Measurements from ENCODE around the gene EML1. TPM values are rescaled to one million over a fixed set of nuclear protein-coding genes. Genes with fewer than 3 reads are reported as not detected.

Gene EML1
- total RNA-seq, 2 donors from 2014 or later: 23.6 to 34.6 TPM

DNA sequence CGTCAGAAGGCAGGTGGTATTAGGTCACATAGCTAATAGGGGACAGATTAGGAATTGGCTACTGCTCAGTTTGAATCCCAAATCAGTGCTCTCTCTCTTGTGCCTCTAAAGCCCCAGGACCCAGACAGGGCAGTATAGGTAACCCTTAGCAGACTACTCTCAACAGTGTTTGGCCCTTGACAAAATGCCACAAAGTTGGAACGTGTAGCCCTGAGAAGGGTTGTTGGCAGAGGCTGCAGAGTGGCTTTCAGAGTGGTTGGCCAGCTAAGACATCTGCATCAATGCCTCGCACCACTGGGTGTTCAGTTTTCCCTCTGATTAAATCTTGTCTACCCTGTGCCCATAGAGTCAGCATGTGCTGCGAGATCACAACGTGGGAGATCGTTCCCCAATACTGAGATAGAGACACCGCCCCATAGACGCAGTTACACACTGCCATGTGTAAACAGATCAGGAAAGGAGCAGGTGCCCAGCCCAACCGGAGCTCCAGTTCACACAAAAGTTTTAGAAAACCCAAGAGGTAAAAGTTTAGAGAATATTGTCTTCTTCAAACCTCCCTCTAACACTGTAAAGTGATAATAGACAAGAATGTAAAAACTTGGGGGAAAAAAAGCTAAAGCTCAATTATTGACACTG, 48.3 kb downstream of the EML1 start:
- Histone ChIP-seq H3K9me3 (no peaks in the 10 kb centered on the region), H3K27me3 (no peaks in the 10 kb centered on the region), H3K27ac (no peak overlapping the region), H3K36me3 (replicated peaks in 1 of 2; ENCODE audit: insufficient read depth in 1 of 2, low read depth in 2 of 2) (no peaks in the 10 kb centered on the region), H3K4me3 (no peak overlapping the region), H3K4me1 (peaks cover 13% of the 10 kb centered on the region)
- TF ChIP-seq POLR2A (IDR thresholded peaks at IDR 0.05): no peak
- TF ChIP-seq, protein P1, sequence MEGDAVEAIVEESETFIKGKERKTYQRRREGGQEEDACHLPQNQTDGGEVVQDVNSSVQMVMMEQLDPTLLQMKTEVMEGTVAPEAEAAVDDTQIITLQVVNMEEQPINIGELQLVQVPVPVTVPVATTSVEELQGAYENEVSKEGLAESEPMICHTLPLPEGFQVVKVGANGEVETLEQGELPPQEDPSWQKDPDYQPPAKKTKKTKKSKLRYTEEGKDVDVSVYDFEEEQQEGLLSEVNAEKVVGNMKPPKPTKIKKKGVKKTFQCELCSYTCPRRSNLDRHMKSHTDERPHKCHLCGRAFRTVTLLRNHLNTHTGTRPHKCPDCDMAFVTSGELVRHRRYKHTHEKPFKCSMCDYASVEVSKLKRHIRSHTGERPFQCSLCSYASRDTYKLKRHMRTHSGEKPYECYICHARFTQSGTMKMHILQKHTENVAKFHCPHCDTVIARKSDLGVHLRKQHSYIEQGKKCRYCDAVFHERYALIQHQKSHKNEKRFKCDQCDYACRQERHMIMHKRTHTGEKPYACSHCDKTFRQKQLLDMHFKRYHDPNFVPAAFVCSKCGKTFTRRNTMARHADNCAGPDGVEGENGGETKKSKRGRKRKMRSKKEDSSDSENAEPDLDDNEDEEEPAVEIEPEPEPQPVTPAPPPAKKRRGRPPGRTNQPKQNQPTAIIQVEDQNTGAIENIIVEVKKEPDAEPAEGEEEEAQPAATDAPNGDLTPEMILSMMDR (IDR thresholded peaks at IDR 0.05): no peak
- DNase-seq (no peak), ATAC-seq (no peak)
- 25 to 27% methylated on average over 9 of the region's 9 CpGs for WGBS, 2 donors
- intact Hi-C loops (cut with DNase I): no loop called here

DNA sequence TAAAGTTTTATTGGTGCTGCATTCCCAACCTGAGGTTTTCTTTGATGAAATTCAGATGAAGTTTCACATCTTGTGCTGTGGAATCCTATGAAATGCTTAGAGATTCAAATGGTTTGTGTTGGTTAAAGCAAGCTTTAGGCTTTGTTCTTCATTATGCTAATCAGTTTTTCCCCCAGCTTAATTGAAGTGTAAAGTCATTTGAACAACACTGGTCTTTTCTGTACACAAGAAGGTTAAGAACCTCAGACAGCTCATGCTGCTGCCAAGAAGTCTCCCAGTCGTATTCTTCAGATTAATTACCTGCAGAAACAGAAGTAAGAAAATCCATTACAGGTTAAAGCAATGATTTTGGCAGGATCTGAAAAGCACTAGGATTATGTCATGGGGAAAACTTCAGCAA, 48.9 kb downstream of the EML1 start:
- intact Hi-C loops (cut with DNase I): no loop called here
- Histone ChIP-seq H3K4me3 (no peak overlapping the region), H3K36me3 (replicated peaks in 1 of 2; ENCODE audit: insufficient read depth in 1 of 2, low read depth in 2 of 2) (no peaks in the 10 kb centered on the region), H3K27ac (no peak overlapping the region), H3K27me3 (no peaks in the 10 kb centered on the region), H3K4me1 (peaks cover 13% of the 10 kb centered on the region), H3K9me3 (no peaks in the 10 kb centered on the region)
- no peak for DNase-seq
- no peak for ATAC-seq
- TF ChIP-seq POLR2A (IDR thresholded peaks at IDR 0.05): no peak
- TF ChIP-seq, protein P1 (IDR thresholded peaks at IDR 0.05): no peak
- 44 to 55% methylated on average over 1 of the region's 1 CpG for WGBS, 2 donors

DNA sequence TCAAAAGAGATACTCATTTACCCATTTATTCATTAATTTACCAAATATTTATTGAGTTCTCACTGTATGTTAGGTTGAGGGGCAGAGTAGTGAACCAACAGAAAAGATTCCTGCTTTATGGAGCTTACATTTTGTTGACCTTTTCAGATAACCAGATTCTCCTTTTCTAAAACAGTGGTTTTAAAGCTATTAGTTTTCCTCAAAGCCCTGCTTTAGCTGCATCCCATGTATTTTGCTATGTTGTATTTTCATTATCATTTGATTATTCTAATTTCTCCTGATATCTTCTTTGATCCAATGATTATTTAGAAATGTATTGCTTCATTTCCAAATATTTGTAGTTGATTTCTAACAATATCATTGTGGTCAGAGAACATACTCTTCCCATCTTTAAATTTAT, 53.6 kb downstream of the EML1 start:
- TF ChIP-seq, protein P1 (IDR thresholded peaks at IDR 0.05): no peak
- no peak for TF ChIP-seq POLR2A (IDR thresholded peaks at IDR 0.05)
- Histone ChIP-seq H3K36me3 (replicated peaks in 1 of 2; ENCODE audit: insufficient read depth in 1 of 2, low read depth in 2 of 2) (no peaks in the 10 kb centered on the region), H3K27me3 (no peaks in the 10 kb centered on the region), H3K27ac (no peak overlapping the region), H3K4me1 (no peaks in the 10 kb centered on the region), H3K9me3 (no peaks in the 10 kb centered on the region), H3K4me3 (no peak overlapping the region)
- intact Hi-C loops (cut with DNase I): no loop called here
- DNase-seq (no peak), ATAC-seq (no peak)

DNA sequence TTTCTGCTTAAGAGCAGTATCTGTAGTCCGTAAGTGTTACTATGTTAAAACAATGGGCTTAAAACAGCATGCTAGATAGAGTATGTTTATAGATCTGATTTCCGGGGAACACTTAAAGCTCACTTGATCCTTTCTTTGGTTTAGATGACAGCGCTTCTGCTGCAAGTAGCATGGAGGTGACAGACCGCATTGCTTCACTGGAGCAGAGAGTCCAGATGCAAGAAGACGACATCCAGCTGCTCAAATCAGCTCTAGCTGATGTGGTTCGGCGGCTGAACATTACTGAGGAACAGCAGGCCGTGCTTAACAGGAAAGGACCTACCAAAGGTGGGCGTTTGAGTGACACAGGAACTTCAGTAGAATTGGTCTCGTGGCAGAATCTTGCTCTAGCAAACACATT, 57.5 kb downstream of the EML1 start:
- H3K4me1 ChIP-seq: no peaks in the 10 kb centered on the region
- H3K4me3 ChIP-seq: no peak overlapping the region
- H3K36me3 ChIP-seq (replicated peaks in 1 of 2; ENCODE audit: insufficient read depth in 1 of 2, low read depth in 2 of 2): no peaks in the 10 kb centered on the region
- TF ChIP-seq POLR2A (IDR thresholded peaks at IDR 0.05): no peak
- TF ChIP-seq, protein P1 (IDR thresholded peaks at IDR 0.05): no peak
- no peaks in the 10 kb centered on the region for H3K9me3 ChIP-seq
- no peaks in the 10 kb centered on the region for H3K27me3 ChIP-seq
- DNase-seq (peak in 1 of 4 donors; percentile 5), ATAC-seq (no peak)
- H3K27ac ChIP-seq: no peak overlapping the region
- intact Hi-C loops (cut with DNase I): no loop called here
- whole genome bisulfite sequencing, 2 donors: 86 to 94% methylated on average over 10 of the region's 10 CpGs

DNA sequence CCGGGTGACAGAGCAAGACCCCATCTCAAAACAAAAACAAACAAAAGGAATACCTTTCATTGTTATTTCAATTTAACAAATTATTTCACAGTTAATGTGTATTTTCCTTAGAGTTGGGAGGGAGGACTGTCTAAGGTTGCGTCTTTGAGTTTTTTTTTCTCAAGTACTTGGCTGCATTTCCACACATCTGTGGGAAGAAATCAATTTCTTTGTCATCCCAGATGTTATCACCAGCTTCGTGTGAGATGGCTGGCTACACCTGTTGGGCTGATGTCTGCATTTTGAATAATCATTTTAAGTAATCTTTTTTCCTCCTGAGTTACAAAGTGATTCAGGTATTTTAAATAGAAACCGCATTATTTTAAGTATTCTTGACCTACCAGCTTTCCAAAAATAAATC, 59.4 kb downstream of the EML1 start:
- WGBS, 2 donors: 64 to 73% methylated on average over 4 of the region's 4 CpGs
- intact Hi-C loops (cut with DNase I): no loop called here
- Histone ChIP-seq H3K4me3 (no peak overlapping the region), H3K27me3 (no peaks in the 10 kb centered on the region), H3K4me1 (no peaks in the 10 kb centered on the region), H3K27ac (no peak overlapping the region), H3K36me3 (replicated peaks in 1 of 2; ENCODE audit: insufficient read depth in 1 of 2, low read depth in 2 of 2) (no peaks in the 10 kb centered on the region), H3K9me3 (no peaks in the 10 kb centered on the region)
- no peak for DNase-seq
- ATAC-seq: no peak
- no peak for TF ChIP-seq POLR2A (IDR thresholded peaks at IDR 0.05)
- TF ChIP-seq, protein P1 (IDR thresholded peaks at IDR 0.05): no peak

Measured in body of pancreas (tissue), 4 donors.